RWPE2 (cell line): Measurements from ENCODE around the gene AGBL4.

ENCODE experiments used
- ATAC-seq: fragments of 200-7000 bp; cut with Tn5 transposase; 3 replicates; pipeline ENCODE4 v1.9.1; 2021; ENCODE audit warnings: low read depth
- DNase-seq: peaks from one replicate; pipeline ENCODE4 v3.0.0-alpha.2; 2020; ENCODE audit warnings: low spot score
- H3K27ac ChIP-seq: fragments of 450-650 bp; 2 replicates; pipeline ENCODE4 v1.5.1; 2017; ENCODE audit warnings: mild to moderate bottlenecking; ENCODE audit not compliant: poor library complexity, severe bottlenecking
- H3K27me3 ChIP-seq: fragments of 250-450 bp; sonication (Bioruptor Pico); 2 replicates; pipeline ENCODE4 v1.5.1; 2021; ENCODE audit warnings: mild to moderate bottlenecking, moderate library complexity; ENCODE audit not compliant: insufficient read depth, poor library complexity, severe bottlenecking
- H3K36me3 ChIP-seq: fragments of 250-450 bp; sonication (Bioruptor Pico); 2 replicates; pipeline ENCODE4 v1.5.1; 2020; ENCODE audit warnings: low read depth, mild to moderate bottlenecking, moderate library complexity
- H3K4me1 ChIP-seq: fragments of 250-450 bp; sonication (Bioruptor Pico); 2 replicates; pipeline ENCODE4 v1.5.1; 2021; ENCODE audit warnings: mild to moderate bottlenecking, moderate library complexity; ENCODE audit not compliant: insufficient read depth, poor library complexity, severe bottlenecking
- H3K4me3 ChIP-seq: fragments of 250-450 bp; sonication (Bioruptor Pico); 2 replicates; pipeline ENCODE4 v1.5.1; 2021; ENCODE audit warnings: mild to moderate bottlenecking, moderate library complexity; ENCODE audit not compliant: severe bottlenecking
- H3K9me3 ChIP-seq: fragments of 250-450 bp; sonication (Bioruptor Pico); 2 replicates; pipeline ENCODE4 v1.5.1; 2021; ENCODE audit warnings: mild to moderate bottlenecking, moderate library complexity; ENCODE audit not compliant: severe bottlenecking
- TF ChIP-seq, protein P1 (sequence below): fragments of 450-650 bp; IDR thresholded peaks from one replicate; pipeline ENCODE4 v1.5.1; 2017; ENCODE audit warnings: mild to moderate bottlenecking, moderate library complexity; ENCODE audit not compliant: poor library complexity, severe bottlenecking

AGBL4 gene

DNA sequence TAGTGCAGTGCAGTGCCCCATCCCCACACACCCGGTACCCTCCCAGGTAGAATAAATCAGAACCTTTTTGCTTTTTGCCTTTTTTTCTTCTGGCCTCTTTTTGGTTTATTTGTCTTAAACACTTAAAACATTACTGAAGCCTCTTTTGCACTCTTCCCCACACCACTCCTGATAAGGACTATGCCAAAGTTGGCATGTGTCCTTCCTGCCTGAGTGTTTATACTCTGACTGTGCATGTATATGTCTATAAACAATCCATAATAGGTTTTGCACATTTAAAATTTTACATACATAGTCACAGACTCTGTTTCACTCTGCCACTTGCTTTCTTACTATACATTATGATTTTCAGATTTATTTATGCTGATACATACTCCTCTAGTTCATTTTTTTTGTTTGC is 1306.7 kb downstream of the AGBL4 start:
- H3K9me3 ChIP-seq = no peaks in the 10 kb centered on the region
- TF ChIP-seq, protein P1, sequence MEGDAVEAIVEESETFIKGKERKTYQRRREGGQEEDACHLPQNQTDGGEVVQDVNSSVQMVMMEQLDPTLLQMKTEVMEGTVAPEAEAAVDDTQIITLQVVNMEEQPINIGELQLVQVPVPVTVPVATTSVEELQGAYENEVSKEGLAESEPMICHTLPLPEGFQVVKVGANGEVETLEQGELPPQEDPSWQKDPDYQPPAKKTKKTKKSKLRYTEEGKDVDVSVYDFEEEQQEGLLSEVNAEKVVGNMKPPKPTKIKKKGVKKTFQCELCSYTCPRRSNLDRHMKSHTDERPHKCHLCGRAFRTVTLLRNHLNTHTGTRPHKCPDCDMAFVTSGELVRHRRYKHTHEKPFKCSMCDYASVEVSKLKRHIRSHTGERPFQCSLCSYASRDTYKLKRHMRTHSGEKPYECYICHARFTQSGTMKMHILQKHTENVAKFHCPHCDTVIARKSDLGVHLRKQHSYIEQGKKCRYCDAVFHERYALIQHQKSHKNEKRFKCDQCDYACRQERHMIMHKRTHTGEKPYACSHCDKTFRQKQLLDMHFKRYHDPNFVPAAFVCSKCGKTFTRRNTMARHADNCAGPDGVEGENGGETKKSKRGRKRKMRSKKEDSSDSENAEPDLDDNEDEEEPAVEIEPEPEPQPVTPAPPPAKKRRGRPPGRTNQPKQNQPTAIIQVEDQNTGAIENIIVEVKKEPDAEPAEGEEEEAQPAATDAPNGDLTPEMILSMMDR = no peak
- H3K27ac ChIP-seq = no peak overlapping the region
- DNase-seq (no peak), ATAC-seq (no peak)
- no peaks in the 10 kb centered on the region for H3K4me1 ChIP-seq
- H3K27me3 ChIP-seq = no peaks in the 10 kb centered on the region
- H3K4me3 ChIP-seq = no peak overlapping the region
- H3K36me3 ChIP-seq = no peaks in the 10 kb centered on the region

DNA sequence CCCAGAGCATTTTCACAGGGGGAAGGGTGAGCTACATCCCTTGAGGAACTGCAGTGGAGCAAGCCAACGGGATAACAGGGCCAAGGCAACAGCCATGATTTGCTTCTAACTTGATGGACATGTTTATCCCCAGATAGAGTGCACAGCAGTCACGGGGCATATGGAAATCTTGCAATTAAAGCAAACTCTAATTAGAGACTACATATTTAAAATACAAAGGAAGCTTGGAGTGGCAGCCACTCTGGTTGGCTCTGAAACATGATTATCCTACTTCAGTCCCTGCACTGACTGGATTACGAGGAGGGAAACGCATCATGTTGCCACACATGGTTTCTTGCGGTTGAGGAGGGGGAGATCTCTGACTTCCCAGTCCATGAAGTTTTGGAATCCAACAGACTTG is 1307.8 kb downstream of the AGBL4 start:
- no peak for ATAC-seq
- H3K36me3 ChIP-seq = no peaks in the 10 kb centered on the region
- DNase-seq = no peak
- H3K27ac ChIP-seq = no peak overlapping the region
- no peaks in the 10 kb centered on the region for H3K4me1 ChIP-seq
- no peaks in the 10 kb centered on the region for H3K9me3 ChIP-seq
- H3K4me3 ChIP-seq = no peak overlapping the region
- TF ChIP-seq, protein P1 = no peak
- H3K27me3 ChIP-seq = no peaks in the 10 kb centered on the region

DNA sequence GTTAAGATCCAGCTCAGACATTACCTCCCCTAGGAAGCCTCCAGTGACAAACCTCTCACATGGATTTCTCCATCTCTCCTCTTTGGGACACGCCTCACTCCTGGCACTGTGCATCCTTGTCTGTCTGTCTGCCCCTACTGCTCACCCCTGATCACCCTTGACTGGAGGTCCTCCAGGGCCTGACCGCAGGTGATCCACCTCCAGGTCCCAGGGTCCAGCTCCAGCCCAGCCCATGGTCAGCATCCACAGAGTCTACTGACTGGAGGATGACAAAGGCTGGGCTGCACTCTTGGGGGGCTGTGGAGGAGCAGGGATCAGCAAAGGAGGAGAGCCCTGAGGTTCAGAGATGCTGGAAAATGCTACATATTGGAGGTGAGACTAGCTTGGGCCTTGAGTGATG is 1312.8 kb downstream of the AGBL4 start:
- no peak for ATAC-seq

DNA sequence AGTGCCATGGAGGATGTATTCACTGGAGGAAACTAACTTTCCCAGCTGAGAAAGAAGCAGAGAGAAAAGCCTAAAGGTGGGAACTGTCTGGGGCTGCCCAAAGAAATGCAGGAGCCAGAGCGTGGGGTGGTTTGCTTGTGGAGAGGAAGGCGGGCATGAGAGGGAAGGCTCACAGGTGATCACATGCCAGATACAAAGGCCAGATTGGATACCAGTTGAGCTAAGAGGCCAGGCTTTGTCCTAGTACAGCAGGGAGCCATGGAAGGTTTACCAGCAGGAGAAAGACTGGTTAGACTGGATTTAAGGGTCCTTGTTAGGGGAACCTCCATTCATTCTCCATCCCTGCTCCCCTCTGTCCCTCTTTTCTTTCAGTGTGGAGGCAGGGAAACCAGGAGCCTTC is 1313.4 kb downstream of the AGBL4 start:
- Histone ChIP-seq H3K27ac (no peak overlapping the region), H3K4me3 (no peak overlapping the region), H3K4me1 (no peaks in the 10 kb centered on the region), H3K9me3 (no peaks in the 10 kb centered on the region), H3K36me3 (no peaks in the 10 kb centered on the region), H3K27me3 (no peaks in the 10 kb centered on the region)
- TF ChIP-seq, protein P1 = no peak
- DNase-seq = no peak
- ATAC-seq = no peak

More for the DNA sequence above, 1312.8 kb downstream of the AGBL4 start:
- H3K27ac ChIP-seq = no peak overlapping the region
- H3K4me1 ChIP-seq = no peaks in the 10 kb centered on the region
- no peak overlapping the region for H3K4me3 ChIP-seq
- no peaks in the 10 kb centered on the region for H3K27me3 ChIP-seq
- TF ChIP-seq, protein P1 = no peak
- no peaks in the 10 kb centered on the region for H3K36me3 ChIP-seq
- H3K9me3 ChIP-seq = no peaks in the 10 kb centered on the region
- no peak for DNase-seq

DNA sequence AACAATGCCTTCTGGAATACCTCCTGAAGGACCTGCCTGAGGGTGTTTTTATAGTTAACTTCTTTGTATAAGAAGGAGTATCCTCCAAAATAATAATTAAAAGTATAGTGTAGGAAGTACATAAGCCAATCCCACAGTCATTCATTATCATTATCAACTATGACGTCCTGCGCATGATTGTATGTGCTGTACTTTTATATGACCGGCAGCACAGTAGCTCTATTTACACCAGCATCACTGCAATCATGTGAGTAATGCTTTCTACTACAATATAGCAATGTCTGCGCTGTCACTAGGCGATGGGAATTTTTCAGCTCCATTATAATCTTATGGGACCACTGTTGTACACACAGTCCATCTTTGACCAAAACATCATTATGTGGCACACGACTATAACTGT is 1319.0 kb downstream of the AGBL4 start:
- Histone ChIP-seq H3K4me3 (no peak overlapping the region), H3K9me3 (no peaks in the 10 kb centered on the region), H3K27me3 (no peaks in the 10 kb centered on the region), H3K27ac (no peak overlapping the region), H3K36me3 (no peaks in the 10 kb centered on the region), H3K4me1 (no peaks in the 10 kb centered on the region)
- DNase-seq = no peak
- TF ChIP-seq, protein P1 = no peak
- no peak for ATAC-seq
